ENCODE results near the gene ARRDC1.

DNA sequence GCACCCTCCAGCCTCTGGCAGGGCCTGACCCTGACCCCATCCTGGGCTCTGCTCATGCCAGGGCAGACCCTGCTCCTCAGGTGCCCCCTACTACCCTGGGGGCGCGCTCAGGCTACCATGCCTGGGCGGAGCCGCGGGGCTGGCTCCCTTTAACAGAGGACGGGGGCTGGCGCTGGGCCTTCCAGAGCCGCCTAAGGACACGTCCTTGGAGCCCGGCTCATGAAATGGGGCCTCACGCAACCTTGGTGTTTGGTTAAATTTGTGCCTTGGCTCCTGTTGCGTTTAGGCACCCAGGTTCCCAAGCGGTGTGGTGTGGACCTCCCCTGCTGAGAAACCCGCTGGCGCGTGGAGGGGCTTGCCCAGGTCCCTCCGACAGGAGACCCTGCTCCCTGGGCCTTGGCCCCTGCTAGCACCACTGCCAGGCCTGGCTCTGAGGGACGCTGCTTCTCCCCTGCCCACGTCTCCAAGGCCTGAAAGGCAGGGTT lies 9.9 kb downstream of the ARRDC1 start:
- TF ChIP-seq, protein P1, sequence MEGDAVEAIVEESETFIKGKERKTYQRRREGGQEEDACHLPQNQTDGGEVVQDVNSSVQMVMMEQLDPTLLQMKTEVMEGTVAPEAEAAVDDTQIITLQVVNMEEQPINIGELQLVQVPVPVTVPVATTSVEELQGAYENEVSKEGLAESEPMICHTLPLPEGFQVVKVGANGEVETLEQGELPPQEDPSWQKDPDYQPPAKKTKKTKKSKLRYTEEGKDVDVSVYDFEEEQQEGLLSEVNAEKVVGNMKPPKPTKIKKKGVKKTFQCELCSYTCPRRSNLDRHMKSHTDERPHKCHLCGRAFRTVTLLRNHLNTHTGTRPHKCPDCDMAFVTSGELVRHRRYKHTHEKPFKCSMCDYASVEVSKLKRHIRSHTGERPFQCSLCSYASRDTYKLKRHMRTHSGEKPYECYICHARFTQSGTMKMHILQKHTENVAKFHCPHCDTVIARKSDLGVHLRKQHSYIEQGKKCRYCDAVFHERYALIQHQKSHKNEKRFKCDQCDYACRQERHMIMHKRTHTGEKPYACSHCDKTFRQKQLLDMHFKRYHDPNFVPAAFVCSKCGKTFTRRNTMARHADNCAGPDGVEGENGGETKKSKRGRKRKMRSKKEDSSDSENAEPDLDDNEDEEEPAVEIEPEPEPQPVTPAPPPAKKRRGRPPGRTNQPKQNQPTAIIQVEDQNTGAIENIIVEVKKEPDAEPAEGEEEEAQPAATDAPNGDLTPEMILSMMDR (IDR thresholded peaks at IDR 0.05): no peak
- no peak for TF ChIP-seq POLR2A (IDR thresholded peaks at IDR 0.05)
